Measurements from ENCODE around the gene OR4D10. TPM values are rescaled to one million over a fixed set of nuclear protein-coding genes. Genes with fewer than 3 reads are reported as not detected.

Gene OR4D10
- total RNA-seq, 1 experiment from 2014 or later, result not detected

DNA sequence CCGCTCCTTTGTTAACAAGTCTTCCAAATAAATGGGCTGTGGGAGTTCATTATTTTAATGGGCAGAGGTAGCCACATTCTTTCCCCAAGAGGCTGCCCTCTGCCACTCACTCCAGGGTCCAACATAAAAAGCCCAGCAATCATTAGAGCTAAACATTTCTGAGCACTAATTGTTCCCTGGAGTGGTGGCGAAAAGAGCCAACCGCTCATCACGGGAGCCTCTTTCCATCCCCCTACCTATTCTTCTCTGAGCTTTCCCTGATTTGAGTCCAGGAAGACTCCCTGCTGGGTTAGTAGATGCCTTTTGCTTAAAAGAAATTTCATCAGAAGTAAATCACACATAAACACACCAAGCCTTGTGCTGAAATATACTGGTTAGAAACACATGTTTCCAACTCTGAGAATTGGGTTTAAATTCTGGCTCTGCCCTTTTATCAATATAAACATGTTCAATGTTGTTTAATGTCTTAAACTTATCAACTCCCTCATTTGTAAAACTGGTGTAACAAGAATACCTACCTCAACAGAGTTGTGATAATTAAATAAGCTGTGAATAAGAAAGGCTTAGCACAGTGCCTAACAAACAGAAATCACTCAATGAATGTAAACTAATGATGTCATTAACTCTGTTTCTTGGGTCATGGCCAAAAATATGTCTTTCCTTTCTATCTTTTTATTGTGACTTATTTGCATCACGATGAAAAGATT is 46.6 kb upstream of the OR4D10 start, which contains the start of gene OR5A2:
OR5A2 (minus strand) TSS at position 53 of the 707 bp plus-strand sequence. CDS start 3,460 bp downstream, outside the sequence.
- ChIA-PET CTCF (no interaction called here), POLR2A (no interaction called here)
- BruUV-seq (replicated peaks), result no TSS peak
- H3K4me1 ChIP-seq, result no peaks in the 10 kb centered on the region
- H3K36me3 ChIP-seq (ENCODE audit: control insufficient read depth, insufficient read depth, low read length), result no peaks in the 10 kb centered on the region
- Mint-ChIP-seq H3K27ac (ENCODE audit: unreplicated experiment) (no peak within 1 kb of the TSS), H3K36me3 (ENCODE audit: insufficient read depth, unreplicated experiment) (no peaks in the 10 kb centered on the region), H3K9me3 (ENCODE audit: unreplicated experiment) (no peaks in the 10 kb centered on the region), H3K4me1 (ENCODE audit: low read depth, unreplicated experiment) (no peaks in the 10 kb centered on the region), H3K27me3 (ENCODE audit: insufficient read depth, unreplicated experiment) (no peaks in the 10 kb centered on the region), H3K4me3 (ENCODE audit: unreplicated experiment) (no peak within 1 kb of the TSS)
- intact Hi-C loops (cut with micrococcal nuclease; ENCODE audit: unreplicated experiment), result no loop called here
- no peaks in the 10 kb centered on the region for H3K27me3 ChIP-seq (replicated peaks; ENCODE audit: control insufficient read depth, insufficient read depth, low read length)
- DNase-seq, result no peak
- no peaks in the 10 kb centered on the region for H3K9me3 ChIP-seq
- no peak within 1 kb of the TSS for H3K4me3 ChIP-seq (ENCODE audit: low read depth, low read length)
- TF ChIP-seq, protein P1, sequence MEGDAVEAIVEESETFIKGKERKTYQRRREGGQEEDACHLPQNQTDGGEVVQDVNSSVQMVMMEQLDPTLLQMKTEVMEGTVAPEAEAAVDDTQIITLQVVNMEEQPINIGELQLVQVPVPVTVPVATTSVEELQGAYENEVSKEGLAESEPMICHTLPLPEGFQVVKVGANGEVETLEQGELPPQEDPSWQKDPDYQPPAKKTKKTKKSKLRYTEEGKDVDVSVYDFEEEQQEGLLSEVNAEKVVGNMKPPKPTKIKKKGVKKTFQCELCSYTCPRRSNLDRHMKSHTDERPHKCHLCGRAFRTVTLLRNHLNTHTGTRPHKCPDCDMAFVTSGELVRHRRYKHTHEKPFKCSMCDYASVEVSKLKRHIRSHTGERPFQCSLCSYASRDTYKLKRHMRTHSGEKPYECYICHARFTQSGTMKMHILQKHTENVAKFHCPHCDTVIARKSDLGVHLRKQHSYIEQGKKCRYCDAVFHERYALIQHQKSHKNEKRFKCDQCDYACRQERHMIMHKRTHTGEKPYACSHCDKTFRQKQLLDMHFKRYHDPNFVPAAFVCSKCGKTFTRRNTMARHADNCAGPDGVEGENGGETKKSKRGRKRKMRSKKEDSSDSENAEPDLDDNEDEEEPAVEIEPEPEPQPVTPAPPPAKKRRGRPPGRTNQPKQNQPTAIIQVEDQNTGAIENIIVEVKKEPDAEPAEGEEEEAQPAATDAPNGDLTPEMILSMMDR (IDR thresholded peaks at IDR 0.05; ENCODE audit: insufficient read depth in 1 of 2, low read depth in 1 of 2, low read length in 1 of 2, severe bottlenecking in 1 of 2, unreplicated experiment in 1 of 2), result no peak

DNA sequence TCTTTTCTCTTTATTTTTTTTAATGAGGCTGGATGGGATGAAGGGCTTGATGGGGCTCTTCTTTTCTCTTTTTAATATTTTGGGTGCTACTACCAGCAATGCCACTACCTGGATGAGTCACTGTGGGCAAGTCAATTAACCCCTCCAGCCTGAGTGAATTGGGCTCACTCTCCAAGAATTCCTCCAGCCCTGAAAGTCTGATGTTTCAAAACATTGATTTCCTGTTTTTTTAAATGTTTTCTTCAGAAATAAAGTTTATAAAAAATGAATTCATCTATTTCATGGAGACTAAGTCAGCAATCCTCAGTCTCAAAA is 46.1 kb upstream of the OR4D10 start:
- H3K4me1 Mint-ChIP-seq (ENCODE audit: low read depth, unreplicated experiment), result no peaks in the 10 kb centered on the region
- H3K27me3 Mint-ChIP-seq (ENCODE audit: insufficient read depth, unreplicated experiment), result no peaks in the 10 kb centered on the region
- H3K4me1 ChIP-seq, result no peaks in the 10 kb centered on the region
- H3K27ac Mint-ChIP-seq (ENCODE audit: unreplicated experiment), result no peak overlapping the region
- no peaks in the 10 kb centered on the region for H3K36me3 ChIP-seq (ENCODE audit: control insufficient read depth, insufficient read depth, low read length)
- intact Hi-C loops (cut with micrococcal nuclease; ENCODE audit: unreplicated experiment), result no loop called here
- H3K36me3 Mint-ChIP-seq (ENCODE audit: insufficient read depth, unreplicated experiment), result no peaks in the 10 kb centered on the region
- BruUV-seq (replicated peaks), result no TSS peak
- TF ChIP-seq, protein P1 (IDR thresholded peaks at IDR 0.05; ENCODE audit: insufficient read depth in 1 of 2, low read depth in 1 of 2, low read length in 1 of 2, severe bottlenecking in 1 of 2, unreplicated experiment in 1 of 2), result no peak
- no peaks in the 10 kb centered on the region for H3K27me3 ChIP-seq (replicated peaks; ENCODE audit: control insufficient read depth, insufficient read depth, low read length)
- DNase-seq, result no peak
- ChIA-PET CTCF (no interaction called here), POLR2A (no interaction called here)
- no peak overlapping the region for H3K4me3 Mint-ChIP-seq (ENCODE audit: unreplicated experiment)
- H3K9me3 ChIP-seq, result no peaks in the 10 kb centered on the region
- H3K4me3 ChIP-seq (ENCODE audit: low read depth, low read length), result no peak overlapping the region
- H3K9me3 Mint-ChIP-seq (ENCODE audit: unreplicated experiment), result no peaks in the 10 kb centered on the region

DNA sequence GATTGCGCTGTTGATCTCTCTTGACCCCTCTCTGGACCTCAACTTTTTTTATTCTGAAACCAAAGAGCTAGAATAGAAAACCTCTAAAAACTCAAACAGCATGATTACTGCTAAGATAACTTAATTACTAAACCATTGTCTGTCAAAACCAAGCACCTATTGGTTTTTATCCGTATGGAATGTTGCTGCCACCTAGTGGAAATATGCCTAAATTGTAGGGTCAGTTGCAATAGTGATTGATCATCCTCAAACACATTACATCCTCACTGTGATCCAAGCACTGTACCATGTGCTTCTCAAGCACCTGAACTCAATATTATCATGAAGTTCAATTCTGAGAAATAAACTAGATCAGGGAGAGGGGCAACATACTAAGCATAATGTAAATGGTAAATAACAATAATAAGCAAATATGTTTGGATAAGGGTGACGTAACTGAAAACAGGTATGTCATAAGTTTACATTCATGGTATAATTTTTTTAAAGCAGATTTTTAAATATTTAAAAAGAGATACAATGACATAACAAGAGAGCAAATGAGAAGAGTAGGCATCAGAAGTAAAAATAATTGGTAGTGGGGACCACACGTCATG is 43.1 kb upstream of the OR4D10 start:
- Histone ChIP-seq H3K27me3 (replicated peaks; ENCODE audit: control insufficient read depth, insufficient read depth, low read length) (no peaks in the 10 kb centered on the region), H3K4me1 (no peaks in the 10 kb centered on the region), H3K36me3 (ENCODE audit: control insufficient read depth, insufficient read depth, low read length) (no peaks in the 10 kb centered on the region), H3K4me3 (ENCODE audit: low read depth, low read length) (no peak overlapping the region), H3K9me3 (no peaks in the 10 kb centered on the region)
- POLR2A ChIA-PET, result no interaction called here
- Mint-ChIP-seq H3K9me3 (ENCODE audit: unreplicated experiment) (no peaks in the 10 kb centered on the region), H3K36me3 (ENCODE audit: insufficient read depth, unreplicated experiment) (no peaks in the 10 kb centered on the region), H3K27ac (ENCODE audit: unreplicated experiment) (no peak overlapping the region), H3K4me1 (ENCODE audit: low read depth, unreplicated experiment) (no peaks in the 10 kb centered on the region), H3K27me3 (ENCODE audit: insufficient read depth, unreplicated experiment) (peaks cover 3% of the 10 kb centered on the region), H3K4me3 (ENCODE audit: unreplicated experiment) (no peak overlapping the region)
- CTCF ChIA-PET, result no interaction called here
- intact Hi-C loops (cut with micrococcal nuclease; ENCODE audit: unreplicated experiment), result loop anchor here (1.0 to 2.0 kb wide), 4 partner anchors 167 to 259 kb away; no protein-coding TSS in a partner anchor
- DNase-seq, result peak; percentile 46 to 68
- no TSS peak for BruUV-seq (replicated peaks)
- TF ChIP-seq, protein P1 (IDR thresholded peaks at IDR 0.05; ENCODE audit: insufficient read depth in 1 of 2, low read depth in 1 of 2, low read length in 1 of 2, severe bottlenecking in 1 of 2, unreplicated experiment in 1 of 2), result peak; percentile 68 to 74
